ENCODE results near the gene MEX3C. TPM values are rescaled to one million over a fixed set of nuclear protein-coding genes. Genes with fewer than 3 reads are reported as not detected.

MEX3C gene
- total RNA-seq, 1 donor from 2014 or later: 94.7 TPM

DNA sequence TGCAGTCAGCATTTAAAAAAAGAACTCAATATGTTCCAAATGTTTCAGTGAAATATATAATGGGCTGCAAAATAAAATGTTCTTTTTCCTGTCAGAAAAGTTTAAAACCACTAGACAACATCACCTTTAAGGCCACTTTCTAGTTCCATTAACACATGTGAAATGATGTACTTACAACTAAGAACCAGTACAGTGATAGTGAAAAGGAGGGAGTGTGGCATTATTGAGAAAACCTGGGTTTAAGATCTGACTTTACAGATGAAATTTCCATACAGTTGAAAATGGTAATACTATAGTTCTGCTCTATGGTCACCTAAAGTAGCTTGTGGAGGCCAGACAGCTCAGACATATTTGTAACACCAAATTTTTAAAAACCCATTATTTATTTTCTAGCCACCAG is 14.7 kb downstream of the MEX3C start:
- H3K36me3 Mint-ChIP-seq: peaks cover 73% of the 10 kb centered on the region
- H3K27ac Mint-ChIP-seq: no peak overlapping the region
- H3K27me3 Mint-ChIP-seq (ENCODE audit: insufficient read depth, low read depth): no peaks in the 10 kb centered on the region
- H3K4me1 Mint-ChIP-seq: no peaks in the 10 kb centered on the region
- no peak overlapping the region for H3K4me3 Mint-ChIP-seq
- peak overlapping the region; percentile 10 for H3K4me2 ChIP-seq
- H3K4me3 ChIP-seq: no peak overlapping the region
- H3K36me3 ChIP-seq: no peaks in the 10 kb centered on the region
- H3K9me3 Mint-ChIP-seq: peaks cover 47% of the 10 kb centered on the region
- TF ChIP-seq CTCF (IDR thresholded peaks at IDR 0.05) (no peak), EZH2 (IDR thresholded peaks at IDR 0.05) (no peak)
- H3F3A ChIP-seq (ENCODE audit: low read depth): no peaks in the 10 kb centered on the region
- no peak overlapping the region for H3K9ac ChIP-seq
- peaks cover 88% of the 10 kb centered on the region for H4K20me1 ChIP-seq (ENCODE audit: low read depth)
- H3K9me3 ChIP-seq (ENCODE audit: low read depth): no peaks in the 10 kb centered on the region
- no peak overlapping the region for H3K27ac ChIP-seq
- peaks cover 11% of the 10 kb centered on the region for H3K4me1 ChIP-seq
- H3K27me3 ChIP-seq: no peaks in the 10 kb centered on the region
- no peak for DNase-seq (ENCODE audit: low spot score)
- H3K79me2 ChIP-seq (ENCODE audit: low read depth): peaks cover 100% of the 10 kb centered on the region
- no peak overlapping the region for H2AFZ ChIP-seq (replicated peaks)

GRCh38 chr18:51171625-51172259 is 25.7 kb downstream of the MEX3C start:
- Histone ChIP-seq H3K4me3 (no peak overlapping the region), H3K27ac (no peak overlapping the region), H3K27me3 (no peaks in the 10 kb centered on the region), H4K20me1 (ENCODE audit: low read depth) (peaks cover 39% of the 10 kb centered on the region), H2AFZ (replicated peaks) (no peak overlapping the region), H3K4me2 (no peak overlapping the region), H3K4me1 (peaks cover 6% of the 10 kb centered on the region), H3K79me2 (ENCODE audit: low read depth) (peaks cover 40% of the 10 kb centered on the region), H3K36me3 (peaks cover 10% of the 10 kb centered on the region), H3F3A (ENCODE audit: low read depth) (peaks cover 39% of the 10 kb centered on the region), H3K9ac (no peak overlapping the region), H3K9me3 (ENCODE audit: low read depth) (no peaks in the 10 kb centered on the region)
- TF ChIP-seq EZH2phosphoT487 (IDR thresholded peaks at IDR 0.05) (no peak), CTCF (IDR thresholded peaks at IDR 0.05) (no peak), EZH2 (IDR thresholded peaks at IDR 0.05) (no peak)
- peaks cover 48% of the 10 kb centered on the region for H3K36me3 Mint-ChIP-seq
- peaks cover 21% of the 10 kb centered on the region for H3K4me1 Mint-ChIP-seq
- no peak overlapping the region for H3K4me3 Mint-ChIP-seq
- H3K27ac Mint-ChIP-seq: no peak overlapping the region
- H3K27me3 Mint-ChIP-seq (ENCODE audit: insufficient read depth, low read depth): no peaks in the 10 kb centered on the region
- no peak for DNase-seq (ENCODE audit: low spot score)
- peaks cover 16% of the 10 kb centered on the region for H3K9me3 Mint-ChIP-seq

DNA sequence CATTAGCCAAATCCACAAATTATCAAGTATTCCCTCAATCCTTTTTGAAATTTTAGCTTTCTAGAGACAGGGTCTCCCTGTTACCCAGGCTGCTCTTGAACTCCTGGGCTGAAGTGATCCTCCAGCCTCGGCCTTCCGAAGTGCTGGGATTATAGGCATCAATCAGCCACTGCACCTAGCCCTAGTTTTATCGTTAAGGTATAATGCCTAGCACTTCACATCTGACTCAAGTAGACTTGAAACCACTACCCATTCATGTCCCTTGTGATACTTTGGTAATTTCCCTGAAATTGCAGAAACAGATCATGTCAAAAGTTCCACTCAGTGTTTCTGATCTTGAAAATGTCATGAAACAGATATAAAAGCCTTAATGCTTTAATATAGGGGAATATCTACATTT is 26.3 kb downstream of the MEX3C start:
- Histone ChIP-seq H3F3A (ENCODE audit: low read depth) (peaks cover 39% of the 10 kb centered on the region), H3K9ac (no peak overlapping the region), H3K4me2 (no peak overlapping the region), H3K4me1 (peaks cover 6% of the 10 kb centered on the region), H3K36me3 (peaks cover 10% of the 10 kb centered on the region), H2AFZ (replicated peaks) (no peak overlapping the region), H3K79me2 (ENCODE audit: low read depth) (peaks cover 35% of the 10 kb centered on the region), H3K27ac (no peak overlapping the region), H4K20me1 (ENCODE audit: low read depth) (peaks cover 39% of the 10 kb centered on the region), H3K9me3 (ENCODE audit: low read depth) (no peaks in the 10 kb centered on the region), H3K27me3 (no peaks in the 10 kb centered on the region), H3K4me3 (no peak overlapping the region)
- peaks cover 21% of the 10 kb centered on the region for H3K4me1 Mint-ChIP-seq
- no peak for TF ChIP-seq EZH2 (IDR thresholded peaks at IDR 0.05)
- no peak for TF ChIP-seq CTCF (IDR thresholded peaks at IDR 0.05)
- TF ChIP-seq EZH2phosphoT487 (IDR thresholded peaks at IDR 0.05): no peak
- H3K27me3 Mint-ChIP-seq (ENCODE audit: insufficient read depth, low read depth): no peaks in the 10 kb centered on the region
- peaks cover 43% of the 10 kb centered on the region for H3K36me3 Mint-ChIP-seq
- peaks cover 12% of the 10 kb centered on the region for H3K9me3 Mint-ChIP-seq
- H3K4me3 Mint-ChIP-seq: no peak overlapping the region
- no peak for DNase-seq (ENCODE audit: low spot score)
- no peak overlapping the region for H3K27ac Mint-ChIP-seq
